Left hindlimb (tissue), 1 donor: ENCODE data around the gene SGTA.

ENCODE experiments used
- DNase-seq: peaks from one replicate; pipeline ENCODE4 v3.0.0-alpha.2; 2018

Gene SGTA

DNA sequence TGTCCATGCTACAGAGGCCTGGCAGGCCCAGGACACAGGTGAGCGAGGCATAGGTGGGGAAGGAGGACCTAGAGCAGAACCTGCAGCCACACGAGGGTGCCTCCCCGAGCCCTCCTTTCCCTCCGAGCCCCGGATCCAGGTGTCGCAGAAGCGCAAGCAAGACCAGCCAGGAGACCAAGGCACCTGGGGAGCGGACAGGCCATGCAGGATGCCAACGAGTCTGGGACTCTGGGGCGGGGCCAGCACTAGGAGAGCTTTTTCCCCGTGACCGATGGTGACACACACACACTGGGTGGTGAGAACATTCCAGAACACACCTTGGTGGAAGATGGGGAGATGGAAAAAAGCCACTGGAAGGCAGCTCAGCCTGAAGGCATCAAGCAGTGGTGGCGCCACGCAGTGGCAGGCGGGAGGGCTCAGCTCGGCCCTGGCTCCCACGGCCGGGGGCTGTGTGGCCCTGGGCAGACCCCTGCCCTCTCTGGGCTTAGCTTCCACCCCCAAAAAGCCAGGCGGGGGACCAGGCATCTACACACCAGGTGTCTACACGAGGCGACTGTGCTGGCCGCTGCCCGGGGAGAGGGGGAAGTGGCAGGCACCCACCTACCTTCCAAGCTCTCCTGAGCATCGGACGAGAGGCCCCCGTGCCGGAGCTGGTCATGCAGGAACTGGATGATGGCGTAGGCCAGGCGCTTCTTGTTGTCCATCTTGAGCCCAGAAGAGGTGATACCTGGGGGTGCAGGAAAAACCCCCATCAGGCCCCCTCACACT lies 14.5 kb downstream of the SGTA start:
- no peak for DNase-seq

DNA sequence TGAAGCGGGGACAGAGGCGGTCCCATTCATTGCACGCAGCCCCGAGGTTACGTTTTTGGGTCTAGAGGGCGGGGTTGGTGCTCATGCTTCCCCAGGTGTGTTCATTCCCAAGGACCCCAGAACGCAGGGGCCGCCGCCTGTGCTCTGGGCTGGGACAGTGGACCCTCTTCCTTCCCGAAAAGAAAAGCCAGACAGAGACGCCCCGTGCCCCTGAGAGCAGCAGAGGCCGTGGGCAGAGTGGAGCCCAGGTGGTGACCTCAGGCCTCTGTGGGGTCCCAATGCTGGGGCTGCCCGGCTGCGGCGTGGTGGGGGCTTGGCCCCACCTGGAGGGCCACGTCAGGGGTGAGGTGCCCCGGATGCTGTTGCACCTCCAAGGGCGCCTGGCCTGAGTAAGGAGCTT lies 15.4 kb downstream of the SGTA start:
- DNase-seq, result peak; percentile 10

DNA sequence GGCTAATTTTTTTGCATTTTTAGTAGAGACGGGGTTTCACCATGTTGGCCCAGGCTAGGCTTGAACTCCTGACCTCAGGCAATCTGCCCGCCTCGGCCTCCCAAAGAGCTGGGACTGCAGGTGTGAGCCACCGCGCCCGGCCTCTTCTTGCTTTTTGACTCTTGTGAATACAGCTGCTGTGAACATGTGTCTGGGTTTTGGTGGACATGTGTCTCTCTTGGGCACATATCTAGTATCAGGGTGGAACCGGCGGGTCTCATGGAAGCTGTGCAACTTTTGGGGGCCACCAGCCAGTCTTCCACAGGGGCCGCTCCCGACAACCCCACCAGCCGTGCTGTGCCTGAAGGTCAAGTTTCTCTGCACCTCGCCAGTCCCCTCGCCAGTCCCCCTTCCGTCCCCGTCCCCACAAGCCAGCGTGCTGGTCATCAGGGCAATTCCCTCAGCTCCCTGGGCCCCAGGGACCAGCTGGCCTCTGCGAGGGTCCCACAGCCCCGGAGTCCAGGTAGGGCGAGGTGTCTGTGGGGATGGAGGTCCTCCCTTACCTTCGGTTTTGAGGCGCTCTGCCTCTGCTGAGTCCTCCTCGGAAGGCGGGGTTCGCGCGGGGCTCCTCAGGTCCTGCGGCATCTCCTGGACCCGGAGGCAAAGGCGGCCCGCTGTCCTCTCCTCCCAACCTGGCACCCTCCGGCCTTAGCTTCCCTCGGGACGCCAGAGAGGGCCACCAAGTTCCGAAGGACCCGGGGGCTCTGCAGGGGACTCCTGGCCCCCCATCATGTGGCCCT lies 16.3 kb downstream of the SGTA start:
- DNase-seq, result peak; percentile 28

DNA sequence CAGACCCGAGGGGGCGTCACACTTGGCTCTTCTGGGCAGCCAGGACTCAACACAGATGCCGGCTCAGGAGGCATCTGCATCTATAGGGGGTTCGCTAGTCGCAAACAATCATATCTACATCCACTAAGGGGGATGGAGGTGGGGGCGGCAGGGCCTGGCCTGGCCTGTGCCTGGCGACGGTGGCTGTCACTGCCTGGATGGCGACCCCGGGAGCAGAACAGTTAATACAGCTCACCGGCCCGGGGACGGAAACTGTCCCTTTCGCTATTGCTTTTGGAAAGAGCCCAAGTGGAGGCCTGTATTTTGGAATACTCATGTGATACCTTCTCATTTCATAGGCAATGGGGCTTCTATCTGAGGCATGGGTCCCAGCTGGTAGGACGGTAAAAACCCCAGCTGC lies 17.7 kb downstream of the SGTA start:
- peak; percentile 25 for DNase-seq

DNA sequence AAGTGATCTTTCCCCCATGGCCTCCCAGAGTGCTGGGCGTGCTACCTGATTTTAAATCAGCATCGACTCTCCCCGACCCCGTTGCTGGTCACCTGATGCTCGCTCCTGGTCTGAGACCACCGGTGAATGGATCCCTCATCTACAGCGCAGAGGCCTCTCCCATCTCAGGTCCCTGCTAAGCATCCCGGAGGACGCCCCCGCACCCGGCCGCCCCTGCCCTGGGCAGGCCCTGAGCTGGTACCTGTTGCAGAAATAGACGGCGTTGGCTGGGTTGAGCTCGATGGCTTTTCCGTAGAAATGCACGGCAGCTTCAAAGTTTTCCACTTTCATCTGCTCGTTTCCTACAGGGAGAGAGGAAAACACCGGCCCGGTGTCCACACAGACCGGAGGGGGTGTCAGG lies 18.1 kb downstream of the SGTA start:
- no peak for DNase-seq

DNA sequence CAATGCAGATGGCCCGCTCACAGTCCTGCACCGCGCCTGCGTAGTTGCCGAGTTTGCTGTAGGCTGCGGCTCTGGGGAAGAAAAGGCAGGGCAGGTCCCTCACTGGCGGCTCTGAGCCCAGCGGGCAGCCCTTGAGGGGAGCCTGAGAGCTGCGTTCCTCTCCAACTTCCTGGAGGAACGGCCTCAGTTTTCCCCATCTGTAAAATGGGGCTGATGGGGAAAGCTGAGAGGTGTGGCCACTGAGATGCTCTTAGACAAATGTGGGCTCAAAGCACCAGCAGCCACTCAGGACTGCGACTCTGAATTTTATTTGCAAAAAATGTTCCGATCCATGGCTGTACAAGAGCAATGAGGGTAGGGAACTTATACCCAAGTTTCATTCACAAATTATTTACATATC lies 19.4 kb downstream of the SGTA start:
- peak; percentile 22 for DNase-seq

DNA sequence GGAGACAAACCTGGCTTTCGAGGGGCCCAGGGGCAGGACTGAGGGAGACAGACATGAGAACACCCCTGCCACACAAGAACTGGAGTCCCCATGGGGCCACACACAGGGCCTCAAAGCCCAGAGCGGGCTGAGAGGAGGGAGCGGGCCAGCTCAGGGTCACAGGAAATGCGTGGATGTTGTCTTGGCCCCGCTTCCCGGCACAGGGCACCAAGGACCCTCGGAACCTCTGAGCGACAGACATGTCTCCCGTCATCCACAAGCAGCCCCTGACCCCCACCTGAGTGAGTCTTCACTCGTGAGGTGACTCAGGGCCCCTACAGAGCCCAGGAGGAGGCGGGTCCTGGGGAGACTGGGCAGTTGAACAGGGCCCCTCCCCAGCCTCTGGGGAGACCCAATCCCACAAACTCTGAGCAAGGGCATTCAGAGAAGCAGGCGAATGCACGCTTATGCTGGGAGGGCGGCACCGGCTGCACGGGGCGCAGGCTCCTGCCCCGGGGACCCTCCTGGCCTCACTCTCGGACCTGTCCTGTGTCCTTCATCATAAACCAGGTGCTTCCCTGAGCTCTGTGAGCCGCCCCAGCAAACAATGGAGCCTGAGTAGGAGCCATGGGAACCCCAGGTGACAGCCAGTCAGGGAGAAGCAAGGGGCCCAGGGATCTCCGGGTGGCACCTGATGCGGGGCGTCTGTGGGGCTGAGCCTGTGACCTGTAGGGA lies 20.1 kb downstream of the SGTA start:
- DNase-seq, result no peak

DNA sequence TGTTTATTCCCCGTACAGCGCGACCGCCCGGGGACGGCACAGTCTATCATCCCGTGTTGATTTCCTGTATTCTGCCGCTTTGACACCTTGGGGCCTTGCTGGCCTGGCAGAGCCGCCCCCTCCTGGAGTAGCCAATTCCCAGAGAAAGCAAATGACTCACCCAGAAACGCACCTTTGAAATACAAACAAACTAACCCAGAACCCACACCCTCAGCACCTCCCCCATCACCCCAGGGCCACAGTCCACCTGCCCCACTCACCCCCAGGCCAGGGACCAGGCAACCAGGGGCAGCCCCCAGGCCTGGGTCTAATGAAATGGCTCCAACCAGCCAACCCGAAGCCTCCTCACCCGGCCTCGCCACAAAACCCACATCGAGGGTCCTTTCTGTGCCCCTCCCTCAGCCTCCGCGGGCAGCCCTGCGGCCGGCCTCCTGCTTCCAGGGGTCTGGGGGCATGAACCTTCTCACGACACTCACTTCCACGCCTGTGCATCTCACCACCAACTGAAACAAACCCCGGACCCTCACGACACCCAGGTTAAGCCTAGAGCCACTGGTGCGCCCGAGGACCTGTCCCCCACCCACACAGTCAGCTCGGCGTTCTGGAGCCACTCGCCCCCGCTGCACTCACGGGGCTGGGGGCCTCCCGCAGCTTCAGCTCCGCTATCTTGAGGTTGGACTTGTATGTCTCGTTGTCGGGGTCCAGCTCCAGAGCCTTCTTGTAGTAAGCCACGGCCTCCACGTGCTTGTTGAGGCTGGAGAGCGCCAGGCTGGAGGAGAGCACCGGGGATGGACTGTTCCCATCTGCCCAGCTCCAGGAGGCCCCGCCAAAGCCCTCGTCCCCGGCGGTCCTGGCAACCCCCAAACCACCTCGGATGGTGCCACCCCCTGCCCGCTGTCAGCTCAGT lies 20.9 kb downstream of the SGTA start:
- DNase-seq, result peak; percentile 26

DNA sequence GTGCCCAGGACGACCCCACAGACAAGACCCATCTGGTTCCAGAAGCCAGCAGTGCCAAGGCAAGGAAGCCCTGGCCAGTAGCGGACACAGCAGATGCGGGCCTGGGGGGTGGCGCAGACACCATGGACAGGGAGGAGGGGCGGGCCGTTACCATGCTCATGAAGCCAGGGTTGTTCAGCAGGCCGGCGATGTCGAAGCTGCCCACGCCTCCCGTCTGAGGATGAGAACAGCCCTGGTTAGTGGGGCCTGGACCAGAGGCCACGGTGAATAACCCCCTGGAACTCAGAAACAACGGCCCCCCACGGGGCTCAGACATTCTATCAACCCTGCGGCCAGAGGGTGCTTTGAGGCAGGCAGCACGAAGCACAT lies 21.8 kb downstream of the SGTA start:
- no peak for DNase-seq

DNA sequence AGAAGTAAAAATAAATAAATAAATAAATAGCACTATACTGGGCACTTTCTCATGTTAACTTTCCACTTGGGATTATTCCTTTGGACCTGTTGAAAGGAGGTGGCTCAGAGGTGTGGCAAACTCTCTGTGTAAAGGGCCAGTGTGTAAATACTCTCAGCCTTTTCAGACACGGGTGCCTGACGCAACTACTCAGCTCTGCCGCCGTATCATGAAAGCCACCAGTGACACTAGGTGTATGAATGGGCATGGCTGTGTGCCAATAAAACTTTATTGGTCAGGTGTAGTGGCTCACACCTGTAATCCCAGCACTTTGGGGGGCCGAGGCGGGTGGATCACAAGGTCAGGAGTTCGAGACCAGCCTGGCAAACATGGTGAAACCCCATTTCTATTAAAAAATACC lies 23.1 kb downstream of the SGTA start:
- DNase-seq, result no peak

DNA sequence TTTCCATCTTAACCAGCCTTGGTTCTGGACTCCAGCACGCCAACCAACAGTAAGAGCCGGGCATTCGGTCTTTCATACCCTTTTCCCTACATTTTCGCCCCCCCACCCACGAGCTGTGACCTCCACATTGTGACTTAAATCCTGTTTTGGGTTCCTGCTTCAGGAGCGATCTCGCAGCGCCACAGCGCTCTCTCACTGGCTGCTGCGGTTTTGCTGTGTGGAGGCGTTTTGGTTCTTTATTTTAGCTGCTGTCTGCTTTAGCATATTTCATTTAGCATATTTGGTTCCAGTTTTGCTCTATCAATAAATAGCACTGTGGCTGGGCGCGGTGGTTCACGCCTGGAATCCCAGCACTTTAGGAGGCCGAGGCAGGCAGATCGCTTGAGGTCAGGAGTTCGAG lies 23.7 kb downstream of the SGTA start:
- no peak for DNase-seq

DNA sequence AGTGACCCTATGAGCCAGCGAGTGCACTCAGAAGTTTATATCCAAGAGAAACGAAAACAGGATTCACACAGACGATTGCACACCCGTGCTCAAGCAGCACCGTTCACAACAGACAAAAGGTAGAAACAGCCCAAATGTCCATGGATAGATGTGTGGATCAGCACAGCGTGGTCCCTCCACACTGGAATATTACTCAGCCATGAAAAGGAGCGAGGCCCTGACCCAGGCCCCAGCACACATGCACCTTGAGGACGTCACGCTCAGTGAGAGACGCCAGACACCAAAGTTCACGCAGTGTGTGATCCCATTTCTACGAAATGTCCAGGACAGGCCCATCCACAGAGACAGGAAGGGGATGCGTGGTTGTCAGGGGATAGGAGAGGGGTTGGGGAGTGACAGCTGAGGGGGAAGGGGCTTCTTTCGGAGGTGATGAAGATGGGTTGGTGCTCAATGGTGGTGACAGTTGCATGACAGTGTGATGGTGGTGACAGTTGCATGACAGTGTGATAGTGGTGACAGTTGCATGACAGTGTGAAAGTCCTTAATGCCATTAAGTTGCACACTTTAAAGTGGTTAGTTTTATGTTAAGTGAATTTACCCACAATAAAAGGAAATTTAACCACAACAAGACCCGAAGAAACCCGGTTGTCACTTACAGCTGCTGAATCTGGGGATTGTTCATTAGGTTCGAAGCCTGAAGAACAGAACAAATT lies 24.3 kb downstream of the SGTA start:
- peak; percentile 19 for DNase-seq

DNA sequence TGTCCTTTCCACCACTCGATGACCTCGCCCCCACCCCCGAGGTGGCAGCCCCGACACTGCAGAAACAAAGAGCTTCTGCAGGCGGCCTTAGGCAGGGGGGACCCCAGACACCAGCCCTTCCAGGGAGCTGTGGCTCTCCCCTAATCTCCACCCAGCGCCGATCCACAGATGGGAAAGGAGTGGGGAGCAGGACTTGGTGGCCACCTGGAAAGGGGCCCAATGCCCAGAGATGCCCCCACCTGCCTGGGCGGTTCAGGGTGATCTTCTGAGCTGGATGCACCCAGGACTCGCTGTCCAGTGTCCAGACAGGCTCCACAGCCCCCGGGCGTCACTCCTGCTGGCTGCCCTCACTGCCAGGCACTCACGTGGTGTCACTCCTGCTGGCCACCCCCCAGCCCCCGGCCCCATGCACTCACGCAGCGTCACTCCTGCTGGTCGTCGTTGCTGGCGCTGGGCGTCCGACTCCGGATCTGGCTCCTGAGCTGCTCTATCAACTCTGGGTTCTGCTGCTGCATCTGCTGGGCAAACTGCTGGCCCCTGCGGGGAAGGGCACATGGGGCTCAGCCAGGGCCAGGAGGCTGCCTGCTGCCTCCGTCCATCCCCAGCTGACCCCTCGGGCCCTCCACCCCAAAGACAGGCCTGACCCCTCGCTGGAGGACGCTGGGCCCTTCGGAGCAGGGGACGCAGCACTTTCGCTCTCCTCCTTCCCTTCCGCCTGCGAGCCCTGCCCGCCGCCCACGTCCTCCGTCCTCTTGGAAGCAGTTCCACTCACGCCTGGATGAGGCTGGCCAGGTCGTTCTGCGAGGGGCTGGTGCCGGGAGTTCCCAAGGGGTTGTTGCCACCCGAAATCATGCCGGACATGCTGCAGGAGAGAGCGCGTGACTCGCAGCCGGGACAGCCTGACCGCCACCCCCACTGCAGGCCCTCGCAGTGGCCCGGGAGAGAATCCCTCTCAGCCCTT lies 25.9 kb downstream of the SGTA start:
- DNase-seq, result peak; percentile 24

DNA sequence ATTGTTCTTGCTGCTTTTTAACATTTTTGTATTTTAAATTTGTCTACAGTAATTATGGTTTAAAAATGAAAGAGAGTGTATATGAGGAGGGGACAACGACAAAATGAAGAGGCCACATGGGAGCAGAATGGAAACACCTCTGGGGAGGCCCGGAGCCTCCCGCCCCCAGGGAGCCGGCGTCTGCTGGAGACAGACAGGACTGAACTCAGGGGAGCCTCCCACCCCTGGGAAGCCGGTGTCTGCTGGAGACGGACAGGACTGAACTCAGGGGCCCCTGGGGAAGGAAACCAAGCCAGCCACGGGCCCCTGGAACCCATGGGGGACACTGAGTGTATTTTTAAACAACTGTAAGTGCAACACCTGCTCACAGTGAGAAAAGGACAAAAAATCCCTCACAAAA lies 26.6 kb downstream of the SGTA start:
- no peak for DNase-seq

DNA sequence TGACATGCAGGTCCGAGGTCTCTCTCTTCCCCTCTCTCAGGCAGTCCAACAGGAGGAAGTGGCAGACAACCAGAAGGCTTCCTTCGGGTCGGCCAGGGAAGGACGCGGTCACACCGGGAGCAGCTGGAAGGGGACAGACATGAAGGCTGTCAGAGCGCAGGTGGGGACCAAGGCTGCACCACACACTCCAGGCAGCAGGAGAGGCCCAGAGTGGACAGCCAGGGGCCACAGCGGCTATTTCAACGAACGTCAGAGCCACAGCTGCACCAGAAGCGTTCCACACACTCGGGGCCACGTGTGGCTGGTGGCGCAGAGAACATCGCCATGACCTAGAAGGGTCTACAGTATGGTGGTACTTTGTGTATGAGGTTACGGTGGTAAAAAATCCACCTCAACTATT lies 27.3 kb downstream of the SGTA start:
- peak; percentile 16 for DNase-seq

DNA sequence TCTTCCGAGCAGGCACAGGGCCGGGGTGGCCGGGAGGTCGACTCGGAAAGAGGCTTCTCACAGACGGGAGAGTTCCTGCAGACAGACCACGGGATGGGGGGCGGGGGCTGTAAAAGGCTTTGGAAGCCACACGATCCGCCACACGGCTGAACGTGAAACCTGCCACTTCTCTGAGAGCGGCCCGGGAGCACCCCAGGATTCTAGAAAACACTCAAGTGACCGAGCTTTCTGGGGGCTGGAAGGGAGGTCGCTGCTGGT lies 27.7 kb downstream of the SGTA start:
- DNase-seq, result peak; percentile 19

DNA sequence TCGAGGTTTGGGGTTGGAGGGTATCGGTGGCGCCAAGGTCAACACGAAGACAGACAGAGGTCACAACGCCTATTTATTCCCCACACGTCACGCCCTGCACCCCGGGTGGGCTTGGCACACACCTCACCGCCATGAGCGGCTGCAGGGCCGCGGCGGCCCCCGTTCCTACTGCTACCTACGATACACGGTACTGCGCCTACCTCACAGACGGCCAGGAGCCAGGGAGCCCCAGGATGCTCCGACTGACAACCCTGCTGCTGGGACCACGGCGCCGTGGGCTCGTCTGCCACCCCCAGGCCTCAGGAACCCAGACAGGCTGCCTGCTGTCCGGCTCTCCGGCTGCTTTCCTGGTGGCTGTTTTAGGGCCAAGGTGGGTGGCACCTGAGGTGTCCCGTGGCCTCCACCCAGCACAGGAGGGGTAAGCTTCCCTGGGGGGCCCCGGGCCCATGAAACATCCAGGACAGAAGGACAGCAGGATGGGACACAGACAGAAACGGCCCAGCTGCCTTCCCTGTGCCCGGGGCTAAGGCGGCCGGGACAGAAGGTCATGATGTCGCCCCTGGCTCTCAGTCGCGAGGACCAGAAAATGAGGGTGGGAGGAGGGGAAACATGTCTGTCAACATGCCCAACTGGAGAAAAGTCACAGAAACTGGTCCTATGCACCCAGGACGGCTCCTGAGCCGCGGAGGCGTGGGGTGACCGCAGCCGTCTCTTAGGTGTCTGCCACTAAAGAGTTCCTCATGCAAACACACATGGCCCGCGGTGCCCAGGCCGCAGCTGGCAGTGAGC lies 28.2 kb downstream of the SGTA start:
- peak; percentile 23 for DNase-seq

DNA sequence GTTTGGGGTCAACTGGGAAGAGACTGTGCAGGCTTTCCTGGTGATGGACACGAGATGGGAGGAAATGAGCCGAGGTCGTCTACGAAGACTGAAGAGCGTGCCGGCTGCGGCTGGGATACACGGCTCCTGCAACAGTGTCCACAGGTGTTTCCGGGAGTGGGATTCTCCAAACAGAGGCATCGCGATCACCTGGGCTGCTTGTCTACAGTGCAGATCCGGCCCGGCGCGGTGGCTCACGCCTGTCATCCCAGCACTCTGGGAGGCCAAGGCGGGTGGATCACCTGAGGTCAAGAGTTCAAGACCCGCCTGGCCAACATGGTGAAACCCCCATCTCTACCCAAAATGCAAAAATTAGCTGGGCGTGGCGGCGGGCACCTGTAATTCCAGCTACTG lies 31.6 kb downstream of the SGTA start:
- DNase-seq, result no peak

DNA sequence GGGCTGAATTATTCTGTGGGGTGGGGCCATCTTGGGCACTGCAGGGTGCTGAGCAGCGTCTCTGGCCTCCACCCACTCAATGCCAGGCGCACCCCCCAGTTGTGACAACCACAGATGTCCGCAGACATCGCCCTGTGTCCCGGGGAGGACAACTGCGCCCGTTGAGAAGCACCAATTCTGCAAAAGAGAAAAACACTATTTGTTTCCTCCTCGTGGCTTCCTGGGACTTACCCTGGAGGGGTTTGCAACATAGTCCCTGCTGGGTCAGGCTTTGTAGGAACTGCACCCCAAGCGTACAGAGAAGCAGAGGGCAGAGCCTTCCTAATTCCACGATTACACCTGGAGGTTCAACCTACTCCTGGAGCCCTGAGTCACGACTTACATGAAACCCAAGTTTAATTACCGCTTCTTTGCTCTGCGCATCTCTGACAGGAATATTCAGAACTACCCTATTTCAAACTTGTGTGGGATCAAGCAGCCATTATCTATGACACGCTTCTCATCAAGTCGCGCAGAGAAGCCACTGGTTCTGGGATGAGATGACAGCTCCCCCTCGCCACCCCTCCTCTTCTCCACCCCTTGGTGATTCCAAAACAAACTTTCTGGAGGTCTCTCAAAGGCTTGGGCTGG lies 32.1 kb downstream of the SGTA start:
- DNase-seq, result no peak

DNA sequence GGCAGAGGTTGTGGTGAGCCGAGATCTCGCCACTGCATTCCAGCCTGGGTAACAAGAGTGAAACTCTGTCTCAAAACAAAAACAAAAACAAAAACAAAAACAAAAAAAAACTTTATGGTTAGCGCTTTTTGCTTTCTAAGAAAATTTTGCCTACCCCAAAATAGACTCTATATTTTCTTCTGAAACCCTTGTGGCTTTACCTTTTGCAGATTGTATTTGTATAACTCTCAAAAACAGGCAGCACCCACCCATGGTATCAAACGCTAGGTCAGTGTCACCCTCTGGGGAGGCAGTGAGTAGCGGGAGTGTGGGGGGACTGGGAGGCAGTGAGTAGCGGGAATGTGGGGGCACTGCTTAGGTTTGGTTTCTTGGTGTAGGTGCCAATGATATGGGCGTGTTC lies 35.7 kb downstream of the SGTA start:
- DNase-seq, result no peak
